ENCODE data around the gene KLHL21. TPM values are rescaled to one million over a fixed set of nuclear protein-coding genes. Genes with fewer than 3 reads are reported as not detected.

KLHL21 gene
- total RNA-seq, 4 donors from 2014 or later = 14.4 to 25.1 (median 18.2) TPM

DNA sequence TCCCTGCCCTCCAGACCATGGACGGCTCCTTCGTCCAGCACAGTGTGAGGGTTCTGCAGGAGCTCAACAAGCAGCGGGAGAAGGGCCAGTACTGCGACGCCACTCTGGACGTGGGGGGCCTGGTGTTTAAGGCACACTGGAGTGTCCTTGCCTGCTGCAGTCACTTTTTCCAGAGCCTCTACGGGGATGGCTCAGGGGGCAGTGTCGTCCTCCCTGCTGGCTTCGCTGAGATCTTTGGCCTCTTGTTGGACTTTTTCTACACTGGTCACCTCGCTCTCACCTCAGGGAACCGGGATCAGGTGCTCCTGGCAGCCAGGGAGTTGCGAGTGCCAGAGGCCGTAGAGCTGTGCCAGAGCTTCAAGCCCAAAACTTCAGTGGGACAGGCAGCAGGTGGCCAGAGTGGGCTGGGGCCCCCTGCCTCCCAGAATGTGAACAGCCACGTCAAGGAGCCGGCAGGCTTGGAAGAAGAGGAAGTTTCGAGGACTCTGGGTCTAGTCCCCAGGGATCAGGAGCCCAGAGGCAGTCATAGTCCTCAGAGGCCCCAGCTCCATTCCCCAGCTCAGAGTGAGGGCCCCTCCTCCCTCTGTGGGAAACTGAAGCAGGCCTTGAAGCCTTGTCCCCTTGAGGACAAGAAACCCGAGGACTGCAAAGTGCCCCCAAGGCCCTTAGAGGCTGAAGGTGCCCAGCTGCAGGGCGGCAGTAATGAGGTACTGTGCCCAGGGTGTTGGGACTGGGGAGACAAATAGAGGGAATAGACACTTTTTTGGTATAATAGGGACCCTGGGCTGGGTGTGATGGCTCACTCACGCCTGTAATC, 21.9 kb downstream of the KLHL21 start:
- H3K4me1 ChIP-seq = peaks cover 12 to 37% (median 16%) of the 10 kb centered on the region in 4 donors

GRCh38 chr1:6580119-6580592, 22.5 kb downstream of the KLHL21 start:
- no peaks in the 10 kb centered on the region for H3K27me3 ChIP-seq
- peak overlapping the region; percentile 82 to 97 (median 90) for H3K4me3 ChIP-seq
- H3K9me3 ChIP-seq = no peaks in the 10 kb centered on the region
- H3K36me3 ChIP-seq = no peaks in the 10 kb centered on the region
- no peak for DNase-seq
- TF ChIP-seq POLR2A (IDR thresholded peaks at IDR 0.05) = no peak
- TF ChIP-seq, protein P1, sequence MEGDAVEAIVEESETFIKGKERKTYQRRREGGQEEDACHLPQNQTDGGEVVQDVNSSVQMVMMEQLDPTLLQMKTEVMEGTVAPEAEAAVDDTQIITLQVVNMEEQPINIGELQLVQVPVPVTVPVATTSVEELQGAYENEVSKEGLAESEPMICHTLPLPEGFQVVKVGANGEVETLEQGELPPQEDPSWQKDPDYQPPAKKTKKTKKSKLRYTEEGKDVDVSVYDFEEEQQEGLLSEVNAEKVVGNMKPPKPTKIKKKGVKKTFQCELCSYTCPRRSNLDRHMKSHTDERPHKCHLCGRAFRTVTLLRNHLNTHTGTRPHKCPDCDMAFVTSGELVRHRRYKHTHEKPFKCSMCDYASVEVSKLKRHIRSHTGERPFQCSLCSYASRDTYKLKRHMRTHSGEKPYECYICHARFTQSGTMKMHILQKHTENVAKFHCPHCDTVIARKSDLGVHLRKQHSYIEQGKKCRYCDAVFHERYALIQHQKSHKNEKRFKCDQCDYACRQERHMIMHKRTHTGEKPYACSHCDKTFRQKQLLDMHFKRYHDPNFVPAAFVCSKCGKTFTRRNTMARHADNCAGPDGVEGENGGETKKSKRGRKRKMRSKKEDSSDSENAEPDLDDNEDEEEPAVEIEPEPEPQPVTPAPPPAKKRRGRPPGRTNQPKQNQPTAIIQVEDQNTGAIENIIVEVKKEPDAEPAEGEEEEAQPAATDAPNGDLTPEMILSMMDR (IDR thresholded peaks at IDR 0.05) = no peak
- H3K27ac ChIP-seq = peak overlapping the region; percentile 95 to 96 (median 95)
- H3K4me1 ChIP-seq = peaks cover 12 to 37% (median 16%) of the 10 kb centered on the region in 4 donors

More for the DNA sequence above, 21.9 kb downstream of the KLHL21 start:
- TF ChIP-seq POLR2A (IDR thresholded peaks at IDR 0.05) = no peak
- TF ChIP-seq, protein P1 (IDR thresholded peaks at IDR 0.05) = no peak
- peak in 1 of 3 donors; percentile 61 for DNase-seq
- Histone ChIP-seq H3K27me3 (no peaks in the 10 kb centered on the region), H3K9me3 (no peaks in the 10 kb centered on the region), H3K36me3 (no peaks in the 10 kb centered on the region), H3K27ac (peak overlapping the region; percentile 95 to 96 (median 95)), H3K4me3 (peak overlapping the region; percentile 82 to 97 (median 90))

- H3K4me1 ChIP-seq = peaks cover 12 to 37% (median 16%) of the 10 kb centered on the region in 4 donors
- H3K27me3 ChIP-seq = no peaks in the 10 kb centered on the region
- DNase-seq = peak; percentile 98 to 100 (median 100)
- TF ChIP-seq POLR2A (IDR thresholded peaks at IDR 0.05) = peak; percentile 93 to 97
- TF ChIP-seq, protein P1 (IDR thresholded peaks at IDR 0.05) = no peak
- peak within 1 kb of the TSS; percentile 82 to 97 (median 90) for H3K4me3 ChIP-seq
- H3K9me3 ChIP-seq = no peaks in the 10 kb centered on the region
- H3K36me3 ChIP-seq = no peaks in the 10 kb centered on the region
- peak within 1 kb of the TSS; percentile 95 to 96 (median 95) for H3K27ac ChIP-seq
Observed at GRCh38 chr1:6579374-6580118, 23.1 kb downstream of the KLHL21 start, which contains the start of gene ZBTB48. TSS of gene ZBTB48 (plus strand) at chr1:6579994. CDS start at chr1:6580610, 616 bp downstream.

DNA sequence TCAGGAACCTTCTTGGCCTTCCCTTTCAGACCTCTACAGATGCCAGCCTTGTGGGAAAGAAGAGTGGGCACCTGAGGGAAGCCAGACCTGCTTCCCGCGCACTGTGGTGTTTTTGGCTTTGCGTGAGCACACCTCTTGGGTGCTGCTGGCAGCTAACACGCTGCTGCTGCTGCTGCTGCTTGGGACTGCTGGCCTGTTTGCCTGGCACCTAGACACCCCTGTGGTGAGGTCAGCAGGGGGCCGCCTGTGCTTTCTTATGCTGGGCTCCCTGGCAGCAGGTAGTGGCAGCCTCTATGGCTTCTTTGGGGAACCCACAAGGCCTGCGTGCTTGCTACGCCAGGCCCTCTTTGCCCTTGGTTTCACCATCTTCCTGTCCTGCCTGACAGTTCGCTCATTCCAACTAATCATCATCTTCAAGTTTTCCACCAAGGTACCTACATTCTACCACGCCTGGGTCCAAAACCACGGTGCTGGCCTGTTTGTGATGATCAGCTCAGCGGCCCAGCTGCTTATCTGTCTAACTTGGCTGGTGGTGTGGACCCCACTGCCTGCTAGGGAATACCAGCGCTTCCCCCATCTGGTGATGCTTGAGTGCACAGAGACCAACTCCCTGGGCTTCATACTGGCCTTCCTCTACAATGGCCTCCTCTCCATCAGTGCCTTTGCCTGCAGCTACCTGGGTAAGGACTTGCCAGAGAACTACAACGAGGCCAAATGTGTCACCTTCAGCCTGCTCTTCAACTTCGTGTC, 23.9 kb downstream of the KLHL21 start:
- Histone ChIP-seq H3K4me1 (peaks cover 12 to 37% (median 16%) of the 10 kb centered on the region in 4 donors), H3K36me3 (no peaks in the 10 kb centered on the region), H3K27me3 (no peaks in the 10 kb centered on the region), H3K27ac (peak overlapping the region; percentile 95 to 96 (median 95)), H3K9me3 (no peaks in the 10 kb centered on the region), H3K4me3 (peak overlapping the region; percentile 82 to 97 (median 90))
- no peak for DNase-seq
- TF ChIP-seq POLR2A (IDR thresholded peaks at IDR 0.05) = no peak

DNA sequence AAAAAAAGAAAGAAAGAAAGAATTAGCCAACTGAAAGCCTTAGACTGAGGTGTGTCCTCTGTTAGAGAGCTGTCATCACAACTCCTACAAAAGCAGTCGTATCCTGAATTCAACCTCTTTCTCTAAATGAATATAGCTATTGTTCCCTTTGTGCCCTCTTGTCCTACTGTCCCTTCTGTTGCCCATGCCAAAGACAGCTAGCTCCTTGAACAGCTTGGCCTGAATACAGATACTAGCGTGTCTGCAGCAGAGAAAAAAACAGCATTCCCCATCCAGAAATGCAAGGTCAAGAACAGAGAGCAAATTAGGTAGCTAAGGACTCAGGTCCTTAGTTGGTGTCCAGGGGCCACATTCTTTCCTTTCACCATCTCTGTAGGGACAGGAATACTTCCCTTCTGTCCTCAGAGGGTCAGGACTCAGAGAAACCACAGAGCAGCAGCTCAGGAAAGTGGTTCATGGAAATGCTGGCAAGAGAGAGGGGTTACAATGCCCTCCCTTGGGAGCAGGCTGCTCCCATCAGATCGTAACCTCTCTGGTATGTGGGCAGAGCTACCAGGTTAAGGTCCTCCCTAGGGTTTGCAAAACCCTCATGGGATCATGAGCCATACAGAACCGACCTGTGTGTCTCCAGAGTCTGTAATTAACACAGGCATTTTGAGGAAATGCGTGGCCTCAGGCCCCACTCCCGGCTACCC, 24.7 kb downstream of the KLHL21 start:
- H3K27ac ChIP-seq = no peak overlapping the region
- no peak for DNase-seq

More for the DNA sequence above, 24.7 kb downstream of the KLHL21 start:
- H3K36me3 ChIP-seq = no peaks in the 10 kb centered on the region
- no peak overlapping the region for H3K4me3 ChIP-seq
- peaks cover 12 to 34% (median 16%) of the 10 kb centered on the region in 4 donors for H3K4me1 ChIP-seq
- no peaks in the 10 kb centered on the region for H3K27me3 ChIP-seq
- TF ChIP-seq POLR2A (IDR thresholded peaks at IDR 0.05) = no peak
- TF ChIP-seq, protein P1 (IDR thresholded peaks at IDR 0.05) = no peak
- H3K9me3 ChIP-seq = no peaks in the 10 kb centered on the region
